ENCODE measurements around the gene CD151. TPM values are rescaled to one million over a fixed set of nuclear protein-coding genes. Genes with fewer than 3 reads are reported as not detected.

CD151 gene
- total and polyA plus RNA-seq, 4 donors = 31.6 to 264 (median 124) TPM

DNA sequence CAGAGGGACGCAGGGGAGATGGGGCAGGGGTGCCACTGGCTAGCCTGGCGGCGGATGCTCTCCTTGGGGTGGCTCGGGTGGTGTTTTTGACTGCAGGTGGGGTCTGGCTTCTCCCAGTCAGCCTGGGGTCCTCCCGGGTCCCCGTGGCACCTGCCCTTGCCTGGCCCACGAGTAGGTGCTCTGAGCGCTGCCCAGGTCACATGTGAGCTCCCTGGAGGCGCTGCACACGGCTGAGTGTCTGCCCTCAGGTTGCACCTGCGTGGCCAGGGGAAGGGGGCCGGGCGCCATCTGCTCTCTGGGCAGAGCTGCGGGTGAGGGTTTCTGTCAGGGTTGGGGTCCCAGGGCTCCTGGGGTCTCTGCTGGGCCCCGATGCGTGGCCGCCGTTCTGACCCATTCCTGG is 15.1 kb downstream of the CD151 start:
- WGBS = 76% methylated on average over 18 of the region's 18 CpGs
- Histone ChIP-seq H3K27me3 (ENCODE audit: control insufficient read depth in 4 of 4, insufficient read depth in 4 of 4, low read length in 3 of 4) (peaks cover 0 to 3% (median 0%) of the 10 kb centered on the region in 4 donors), H3K4me3 (ENCODE audit: low read depth in 1 of 3, low read length in 3 of 3) (no peak overlapping the region), H3K4me1 (ENCODE audit: control insufficient read depth in 4 of 4, insufficient read depth in 4 of 4, low read length in 3 of 4) (peaks cover 16 to 45% (median 24%) of the 10 kb centered on the region in 4 donors), H3K36me3 (ENCODE audit: control insufficient read depth in 4 of 4, insufficient read depth in 3 of 4, low read depth in 1 of 4, low read length in 3 of 4) (no peaks in the 10 kb centered on the region), H3K9me3 (ENCODE audit: control insufficient read depth in 4 of 4, low read length in 3 of 4) (no peaks in the 10 kb centered on the region), H3K9ac (ENCODE audit: low read depth in 1 of 2, low read length in 2 of 2) (no peak overlapping the region), H3K27ac (ENCODE audit: low read depth in 1 of 2, low read length in 2 of 2) (no peak overlapping the region)
- TF ChIP-seq, protein P1, sequence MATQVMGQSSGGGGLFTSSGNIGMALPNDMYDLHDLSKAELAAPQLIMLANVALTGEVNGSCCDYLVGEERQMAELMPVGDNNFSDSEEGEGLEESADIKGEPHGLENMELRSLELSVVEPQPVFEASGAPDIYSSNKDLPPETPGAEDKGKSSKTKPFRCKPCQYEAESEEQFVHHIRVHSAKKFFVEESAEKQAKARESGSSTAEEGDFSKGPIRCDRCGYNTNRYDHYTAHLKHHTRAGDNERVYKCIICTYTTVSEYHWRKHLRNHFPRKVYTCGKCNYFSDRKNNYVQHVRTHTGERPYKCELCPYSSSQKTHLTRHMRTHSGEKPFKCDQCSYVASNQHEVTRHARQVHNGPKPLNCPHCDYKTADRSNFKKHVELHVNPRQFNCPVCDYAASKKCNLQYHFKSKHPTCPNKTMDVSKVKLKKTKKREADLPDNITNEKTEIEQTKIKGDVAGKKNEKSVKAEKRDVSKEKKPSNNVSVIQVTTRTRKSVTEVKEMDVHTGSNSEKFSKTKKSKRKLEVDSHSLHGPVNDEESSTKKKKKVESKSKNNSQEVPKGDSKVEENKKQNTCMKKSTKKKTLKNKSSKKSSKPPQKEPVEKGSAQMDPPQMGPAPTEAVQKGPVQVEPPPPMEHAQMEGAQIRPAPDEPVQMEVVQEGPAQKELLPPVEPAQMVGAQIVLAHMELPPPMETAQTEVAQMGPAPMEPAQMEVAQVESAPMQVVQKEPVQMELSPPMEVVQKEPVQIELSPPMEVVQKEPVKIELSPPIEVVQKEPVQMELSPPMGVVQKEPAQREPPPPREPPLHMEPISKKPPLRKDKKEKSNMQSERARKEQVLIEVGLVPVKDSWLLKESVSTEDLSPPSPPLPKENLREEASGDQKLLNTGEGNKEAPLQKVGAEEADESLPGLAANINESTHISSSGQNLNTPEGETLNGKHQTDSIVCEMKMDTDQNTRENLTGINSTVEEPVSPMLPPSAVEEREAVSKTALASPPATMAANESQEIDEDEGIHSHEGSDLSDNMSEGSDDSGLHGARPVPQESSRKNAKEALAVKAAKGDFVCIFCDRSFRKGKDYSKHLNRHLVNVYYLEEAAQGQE (IDR thresholded peaks at IDR 0.05) = no peak
- DNase-seq (ENCODE audit: low spot score) = no peak

DNA sequence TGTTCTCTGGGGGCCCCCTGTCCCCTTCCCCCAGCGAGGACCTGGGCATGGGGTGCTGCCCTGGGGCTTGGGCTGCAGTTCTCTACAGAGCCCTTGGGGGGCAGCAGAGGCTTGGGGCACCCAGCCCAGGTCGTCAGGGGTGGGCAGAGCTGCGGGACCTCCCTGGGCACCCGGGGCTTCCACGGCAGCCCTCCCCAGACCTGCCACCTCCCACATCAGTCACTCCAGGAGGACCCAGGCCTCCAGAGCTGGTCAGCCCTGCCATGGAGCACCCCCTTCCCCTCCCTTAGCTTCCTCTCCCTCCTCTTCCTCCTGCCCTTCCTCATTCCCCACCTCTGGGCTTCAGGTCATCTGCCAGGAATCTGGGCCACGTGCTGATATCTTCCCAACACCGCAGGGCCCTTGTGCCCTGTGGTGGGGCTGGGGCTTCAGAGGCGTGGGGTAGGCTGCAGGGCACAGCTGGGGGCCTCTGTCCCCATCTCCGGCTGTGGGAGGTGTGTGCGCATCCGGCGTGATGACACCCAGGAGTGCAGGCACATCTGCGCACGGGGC is 15.7 kb downstream of the CD151 start:
- WGBS = 39% methylated on average over 14 of the region's 14 CpGs
- no peak overlapping the region for H3K4me3 ChIP-seq (ENCODE audit: low read depth in 1 of 3, low read length in 3 of 3)

More for the DNA sequence above, 15.7 kb downstream of the CD151 start:
- TF ChIP-seq, protein P2, sequence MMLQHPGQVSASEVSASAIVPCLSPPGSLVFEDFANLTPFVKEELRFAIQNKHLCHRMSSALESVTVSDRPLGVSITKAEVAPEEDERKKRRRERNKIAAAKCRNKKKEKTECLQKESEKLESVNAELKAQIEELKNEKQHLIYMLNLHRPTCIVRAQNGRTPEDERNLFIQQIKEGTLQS (IDR thresholded peaks at IDR 0.05) = no peak
- TF ChIP-seq RAD21 (IDR thresholded peaks at IDR 0.05) (peak; percentile 77 to 86), HNF4A (conservative IDR thresholded peaks at IDR 0.05) (no peak), YY1 (IDR thresholded peaks at IDR 0.05) (no peak), SP1 (IDR thresholded peaks at IDR 0.05) (no peak), NR2F2 (IDR thresholded peaks at IDR 0.05) (no peak), TAF1 (conservative IDR thresholded peaks at IDR 0.05) (no peak), FOXA1 (IDR thresholded peaks at IDR 0.05) (no peak), FOXA2 (IDR thresholded peaks at IDR 0.05) (no peak), RXRA (IDR thresholded peaks at IDR 0.05) (no peak), JUND (IDR thresholded peaks at IDR 0.05) (no peak), GABPA (IDR thresholded peaks at IDR 0.05 in 1 of 2, conservative IDR thresholded peaks at IDR 0.05 in 1 of 2) (no peak), HNF4G (IDR thresholded peaks at IDR 0.05) (no peak)
- TF ChIP-seq, protein P3, sequence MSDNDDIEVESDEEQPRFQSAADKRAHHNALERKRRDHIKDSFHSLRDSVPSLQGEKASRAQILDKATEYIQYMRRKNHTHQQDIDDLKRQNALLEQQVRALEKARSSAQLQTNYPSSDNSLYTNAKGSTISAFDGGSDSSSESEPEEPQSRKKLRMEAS (IDR thresholded peaks at IDR 0.05) = no peak
- TF ChIP-seq, protein P4, sequence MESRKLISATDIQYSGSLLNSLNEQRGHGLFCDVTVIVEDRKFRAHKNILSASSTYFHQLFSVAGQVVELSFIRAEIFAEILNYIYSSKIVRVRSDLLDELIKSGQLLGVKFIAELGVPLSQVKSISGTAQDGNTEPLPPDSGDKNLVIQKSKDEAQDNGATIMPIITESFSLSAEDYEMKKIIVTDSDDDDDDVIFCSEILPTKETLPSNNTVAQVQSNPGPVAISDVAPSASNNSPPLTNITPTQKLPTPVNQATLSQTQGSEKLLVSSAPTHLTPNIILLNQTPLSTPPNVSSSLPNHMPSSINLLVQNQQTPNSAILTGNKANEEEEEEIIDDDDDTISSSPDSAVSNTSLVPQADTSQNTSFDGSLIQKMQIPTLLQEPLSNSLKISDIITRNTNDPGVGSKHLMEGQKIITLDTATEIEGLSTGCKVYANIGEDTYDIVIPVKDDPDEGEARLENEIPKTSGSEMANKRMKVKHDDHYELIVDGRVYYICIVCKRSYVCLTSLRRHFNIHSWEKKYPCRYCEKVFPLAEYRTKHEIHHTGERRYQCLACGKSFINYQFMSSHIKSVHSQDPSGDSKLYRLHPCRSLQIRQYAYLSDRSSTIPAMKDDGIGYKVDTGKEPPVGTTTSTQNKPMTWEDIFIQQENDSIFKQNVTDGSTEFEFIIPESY (IDR thresholded peaks at IDR 0.05) = no peak
- TF ChIP-seq, protein P5, sequence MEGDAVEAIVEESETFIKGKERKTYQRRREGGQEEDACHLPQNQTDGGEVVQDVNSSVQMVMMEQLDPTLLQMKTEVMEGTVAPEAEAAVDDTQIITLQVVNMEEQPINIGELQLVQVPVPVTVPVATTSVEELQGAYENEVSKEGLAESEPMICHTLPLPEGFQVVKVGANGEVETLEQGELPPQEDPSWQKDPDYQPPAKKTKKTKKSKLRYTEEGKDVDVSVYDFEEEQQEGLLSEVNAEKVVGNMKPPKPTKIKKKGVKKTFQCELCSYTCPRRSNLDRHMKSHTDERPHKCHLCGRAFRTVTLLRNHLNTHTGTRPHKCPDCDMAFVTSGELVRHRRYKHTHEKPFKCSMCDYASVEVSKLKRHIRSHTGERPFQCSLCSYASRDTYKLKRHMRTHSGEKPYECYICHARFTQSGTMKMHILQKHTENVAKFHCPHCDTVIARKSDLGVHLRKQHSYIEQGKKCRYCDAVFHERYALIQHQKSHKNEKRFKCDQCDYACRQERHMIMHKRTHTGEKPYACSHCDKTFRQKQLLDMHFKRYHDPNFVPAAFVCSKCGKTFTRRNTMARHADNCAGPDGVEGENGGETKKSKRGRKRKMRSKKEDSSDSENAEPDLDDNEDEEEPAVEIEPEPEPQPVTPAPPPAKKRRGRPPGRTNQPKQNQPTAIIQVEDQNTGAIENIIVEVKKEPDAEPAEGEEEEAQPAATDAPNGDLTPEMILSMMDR (IDR thresholded peaks at IDR 0.05; ENCODE audit: low read depth, low read length, missing input control) = peak; percentile 77
- TF ChIP-seq, protein P1 (IDR thresholded peaks at IDR 0.05) = no peak
- no peaks in the 10 kb centered on the region for H3K9me3 ChIP-seq (ENCODE audit: control insufficient read depth in 4 of 4, low read length in 3 of 4)
- H3K27ac ChIP-seq (ENCODE audit: low read depth in 1 of 2, low read length in 2 of 2) = no peak overlapping the region
- H3K36me3 ChIP-seq (ENCODE audit: control insufficient read depth in 4 of 4, insufficient read depth in 3 of 4, low read depth in 1 of 4, low read length in 3 of 4) = no peaks in the 10 kb centered on the region
- H3K9ac ChIP-seq (ENCODE audit: low read depth in 1 of 2, low read length in 2 of 2) = no peak overlapping the region
- H3K27me3 ChIP-seq (ENCODE audit: control insufficient read depth in 4 of 4, insufficient read depth in 4 of 4, low read length in 3 of 4) = peaks cover 0 to 3% (median 0%) of the 10 kb centered on the region in 4 donors
- DNase-seq (ENCODE audit: low spot score) = peak; percentile 72
- H3K4me1 ChIP-seq (ENCODE audit: control insufficient read depth in 4 of 4, insufficient read depth in 4 of 4, low read length in 3 of 4) = peaks cover 10 to 40% (median 20%) of the 10 kb centered on the region in 4 donors

Data from liver (tissue), 9 donors.